HEK293T (cell line): ENCODE data around the gene TESK2.

Experiments used
- FOXK2 ChIP-seq: fragments of 450-650 bp; IDR thresholded peaks from 2 replicates; pipeline ENCODE4 v1.6.1; 2016; ENCODE audit warnings: mild to moderate bottlenecking
- FOXM1 ChIP-seq: fragments of 450-650 bp; IDR thresholded peaks from 2 replicates; pipeline ENCODE4 v1.6.1; 2017; ENCODE audit warnings: mild to moderate bottlenecking, borderline replicate concordance
- PKNOX1 ChIP-seq: fragments of 450-650 bp; IDR thresholded peaks from 2 replicates; pipeline ENCODE4 v1.6.1; 2016
- SP1 ChIP-seq: fragments of 450-650 bp; IDR thresholded peaks from 2 replicates; pipeline ENCODE4 v1.6.1; 2017
- TARDBP ChIP-seq: fragments of 450-650 bp; IDR thresholded peaks from 2 replicates; pipeline ENCODE4 v1.6.1; 2016

DNA sequence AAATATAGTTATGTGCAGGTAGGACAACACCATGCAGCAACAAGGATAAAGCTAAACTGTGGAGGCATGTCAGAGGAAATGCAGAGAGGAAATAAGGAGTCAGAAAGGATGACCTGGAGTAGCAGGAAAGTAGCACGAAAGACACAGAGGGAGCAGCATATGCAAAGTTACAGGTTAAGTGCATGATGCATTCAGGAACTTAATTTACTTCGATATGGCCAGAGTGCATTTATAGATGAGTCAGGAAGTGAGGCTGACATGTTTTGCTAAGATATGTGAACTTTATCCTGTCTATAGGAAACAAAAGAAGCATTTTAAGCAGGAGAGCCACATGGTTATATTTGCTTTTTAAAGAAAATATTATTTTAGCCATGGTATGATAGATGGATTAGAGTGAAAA lies 135.3 kb downstream of the TESK2 start:
- TF ChIP-seq FOXM1 (no peak), FOXK2 (no peak), PKNOX1 (no peak), SP1 (no peak), TARDBP (no peak)
